NK-92 (cell line): ENCODE measurements around the gene SLC37A4.
"Not testable (repeated sequence)": the region's sequence is repeated elsewhere in the genome, so short reads cannot be mapped to it uniquely, and the experiment has no call there.

Experiments used
- DNase-seq: peaks from one replicate; lab custom pipeline; 2025; ENCODE audit not compliant: unreplicated experiment; lab: John Stamatoyannopoulos, UW

The SLC37A4 gene

GRCh38 chr11:119030329-119031047 lies at the start of gene SLC37A4:
TSS of gene SLC37A4 (minus strand) at chr11:119030877.
- DNase-seq: peak; percentile 83

GRCh38 chr11:119078675-119079420 lies 48.2 kb upstream of the SLC37A4 start:
- DNase-seq: no peak

GRCh38 chr11:119077839-119078238 lies 47.2 kb upstream of the SLC37A4 start:
- no peak for DNase-seq

- peak; percentile 87 for DNase-seq
These were observed 36.9 kb upstream of the SLC37A4 start, which contains the start of gene VPS11 for GRCh38 chr11:119067371-119068222. TSS of gene VPS11 (plus strand) at chr11:119067818. CDS start at chr11:119067824, 6 bp downstream.

GRCh38 chr11:119065369-119065768 lies 34.7 kb upstream of the SLC37A4 start:
- DNase-seq: no peak

- DNase-seq: no peak
These were observed 32.1 kb upstream of the SLC37A4 start for GRCh38 chr11:119062779-119063178.

DNA sequence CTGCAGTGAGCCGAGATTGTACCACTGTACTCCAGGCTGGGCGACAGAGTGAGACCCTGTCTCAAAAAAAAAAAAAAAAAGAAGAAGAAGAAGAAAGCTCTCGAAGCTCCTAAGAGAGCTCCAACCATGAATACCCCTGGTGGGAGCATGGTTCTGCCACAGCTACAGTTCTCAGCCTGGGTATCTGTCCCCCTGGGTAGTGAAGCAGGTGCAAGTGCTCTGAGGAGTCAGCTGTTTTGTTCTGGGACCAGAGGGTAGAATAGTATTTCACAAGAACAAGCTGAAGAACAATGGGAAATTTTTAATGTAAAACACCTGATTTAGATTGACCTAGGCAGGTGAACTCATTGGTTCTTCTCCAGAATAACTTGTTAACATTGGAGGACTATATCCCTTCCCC lies 30.6 kb upstream of the SLC37A4 start:
- no peak for DNase-seq

GRCh38 chr11:119059128-119059527 lies 28.5 kb upstream of the SLC37A4 start:
- not testable (repeated sequence) for DNase-seq

- DNase-seq: peak; percentile 76
These were observed 26.5 kb upstream of the SLC37A4 start, which contains the start of gene HYOU1 for GRCh38 chr11:119057000-119057769. TSS of gene HYOU1 (minus strand) at chr11:119057205. CDS start at chr11:119056160, 1,045 bp downstream.

DNA sequence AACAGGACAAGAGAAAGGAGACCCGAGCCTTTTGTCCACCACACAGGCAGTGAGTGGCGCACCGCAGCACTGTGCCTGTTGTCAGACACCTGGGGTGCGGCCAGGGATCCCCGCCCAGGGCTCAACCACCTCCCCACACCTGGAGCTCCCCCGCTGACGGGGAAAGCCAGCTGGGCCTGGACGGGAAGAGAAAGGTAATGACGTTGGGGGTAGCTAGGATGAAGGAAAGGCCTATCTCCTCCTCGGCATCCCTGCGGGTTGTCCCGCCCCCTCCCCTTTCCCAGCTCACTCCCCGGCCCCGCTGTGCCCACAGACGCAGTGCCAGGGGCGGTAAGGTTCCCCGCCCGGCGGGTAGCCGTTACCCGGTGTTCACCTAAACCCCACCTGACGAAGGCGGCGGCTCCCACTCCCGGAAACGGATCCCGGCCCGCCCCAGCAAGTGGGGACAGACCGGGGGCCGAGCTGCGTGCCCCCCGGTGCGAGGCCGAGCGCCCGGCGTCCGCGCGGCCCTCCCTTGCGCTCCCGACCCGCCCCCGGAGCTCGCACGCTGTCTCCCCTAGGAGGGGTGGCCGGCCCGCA lies 25.8 kb upstream of the SLC37A4 start:
- no peak for DNase-seq

DNA sequence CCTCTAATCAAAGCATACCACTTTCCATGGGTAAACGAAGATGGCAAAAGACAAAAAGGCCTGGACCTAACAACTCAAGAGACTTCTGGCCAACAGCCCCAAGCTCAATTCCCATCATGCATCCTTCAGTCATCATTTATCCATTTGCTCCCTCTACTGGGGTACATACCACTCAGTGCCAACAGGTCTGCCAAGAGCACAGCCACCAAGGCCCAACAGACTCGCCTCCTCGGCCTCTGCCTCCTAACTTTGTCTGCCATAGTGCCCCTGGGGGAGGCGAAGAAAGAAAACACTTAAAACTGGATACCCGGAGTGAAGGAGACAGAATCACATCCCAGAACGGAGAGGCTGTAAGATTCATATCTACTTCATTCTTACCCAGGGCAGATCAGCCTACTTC lies 25.2 kb upstream of the SLC37A4 start:
- no peak for DNase-seq

DNA sequence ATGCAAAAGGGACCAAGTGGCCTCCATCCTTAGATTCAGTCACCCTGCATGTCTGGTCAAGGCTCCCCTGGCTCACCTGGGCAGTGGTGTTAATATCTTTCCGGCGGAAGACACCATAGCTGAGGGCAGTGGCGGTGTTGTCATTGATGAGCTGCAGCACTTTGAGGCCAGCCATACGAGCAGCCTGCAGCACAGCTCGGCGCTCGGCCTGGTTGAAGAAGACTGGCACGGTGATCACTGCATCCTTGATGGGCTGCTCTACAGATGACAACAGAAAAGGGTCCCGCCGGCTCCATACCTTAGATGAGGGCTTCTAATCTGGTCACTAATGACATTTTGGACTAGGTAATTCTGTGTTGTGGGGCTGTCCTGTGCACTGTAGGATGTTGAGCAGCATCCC lies 23.7 kb upstream of the SLC37A4 start:
- DNase-seq: no peak

DNA sequence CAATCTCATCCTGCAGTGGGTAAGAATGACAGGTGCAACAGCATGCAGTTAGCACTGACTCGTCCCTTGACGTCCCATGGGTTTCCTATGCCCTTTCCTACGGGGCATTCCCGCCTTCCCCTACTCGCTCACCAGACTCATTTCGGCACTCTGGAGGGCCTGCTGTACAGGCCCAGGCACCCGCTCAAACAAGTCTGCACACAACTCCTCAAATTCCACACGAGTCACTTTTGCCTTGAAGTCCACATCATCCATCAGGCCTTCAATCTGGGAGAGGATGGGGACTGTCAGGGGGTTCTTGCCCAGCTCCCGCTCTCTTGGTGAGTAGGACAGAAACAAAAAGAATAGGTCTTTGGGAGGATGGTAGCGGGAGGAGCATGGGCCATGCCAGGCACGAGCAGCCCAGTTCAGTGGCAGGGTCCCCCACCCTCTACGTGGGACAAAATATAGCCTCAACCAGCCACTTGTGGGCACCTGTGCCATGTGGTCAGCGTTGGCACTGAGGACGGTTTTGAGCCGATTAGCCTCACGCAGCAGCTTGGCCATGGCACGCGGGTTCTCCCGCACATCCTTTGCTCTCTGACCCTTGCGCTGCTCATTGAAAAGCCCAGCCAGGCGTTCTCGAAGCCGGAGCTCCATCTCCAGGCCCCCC lies 21.6 kb upstream of the SLC37A4 start:
- DNase-seq: no peak

DNA sequence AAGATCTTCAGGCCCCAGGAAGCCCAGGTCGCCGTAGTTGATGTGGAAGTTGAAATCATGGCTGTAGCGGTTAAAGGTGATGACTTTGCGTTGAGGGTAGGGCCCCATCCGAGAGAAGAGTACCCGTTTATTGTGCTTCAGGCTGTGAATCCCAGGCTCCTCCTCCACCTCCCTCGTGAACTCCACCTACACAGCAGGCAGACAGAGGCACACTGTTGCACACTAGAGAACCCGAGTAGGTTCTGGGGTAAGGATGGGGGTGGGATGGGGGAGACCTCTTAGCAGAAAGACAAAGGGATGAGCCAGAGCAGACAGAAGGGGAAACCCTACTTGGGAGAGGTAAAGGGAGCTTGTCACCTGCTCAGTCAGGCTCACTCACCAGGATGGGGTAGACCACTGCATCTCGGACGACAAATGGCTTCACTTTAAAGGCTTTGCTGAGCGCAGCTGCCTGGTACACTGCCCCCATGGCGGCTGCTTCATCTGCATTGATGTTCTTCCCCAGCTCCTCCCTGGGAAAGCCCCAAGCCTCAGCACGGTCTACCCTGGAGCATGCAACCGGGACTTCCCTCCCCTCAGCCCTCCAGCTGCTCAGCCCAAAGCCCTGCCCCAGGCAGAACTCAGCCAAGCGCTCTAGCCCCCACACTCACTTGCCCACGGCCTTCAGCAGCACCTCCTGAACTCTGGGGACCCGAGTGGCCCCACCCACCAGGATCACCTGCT lies 20.9 kb upstream of the SLC37A4 start:
- DNase-seq: no peak

GRCh38 chr11:119049081-119049480 lies 18.4 kb upstream of the SLC37A4 start:
- no peak for DNase-seq

- no peak for DNase-seq
These were observed 18.0 kb upstream of the SLC37A4 start for GRCh38 chr11:119048644-119049043.

- no peak for DNase-seq
These were observed 16.5 kb upstream of the SLC37A4 start for GRCh38 chr11:119047205-119047604.

DNA sequence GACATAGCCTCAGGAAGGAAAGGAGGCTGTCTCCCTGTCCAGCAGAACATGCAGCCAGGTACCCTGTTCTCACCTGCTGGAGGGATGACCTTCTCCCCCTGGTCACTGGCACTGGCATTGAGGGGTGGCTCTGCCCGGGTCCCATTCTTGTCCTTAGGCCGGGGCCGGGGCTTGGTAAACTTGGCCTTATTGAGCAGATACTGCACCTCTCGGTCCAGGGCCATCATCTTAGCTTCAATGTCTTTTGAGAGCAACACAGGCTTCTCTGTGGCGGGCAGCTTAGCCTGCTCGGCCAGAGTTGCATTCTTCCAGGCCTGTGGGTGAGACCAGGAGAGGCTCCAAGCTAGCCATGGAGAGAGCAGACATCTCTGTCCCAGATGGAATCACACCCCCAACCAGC lies 15.8 kb upstream of the SLC37A4 start:
- no peak for DNase-seq

- no peak for DNase-seq
These were observed 14.0 kb upstream of the SLC37A4 start for GRCh38 chr11:119044708-119045107.
